Upper lobe of right lung (tissue), 1 donor: ENCODE measurements around the gene SLC24A2. TPM values are rescaled to one million over a fixed set of nuclear protein-coding genes. Genes with fewer than 3 reads are reported as not detected.
"Not testable (repeated sequence)": the region's sequence is repeated elsewhere in the genome, so short reads cannot be mapped to it uniquely, and the experiment has no call there.

Source experiments
- ATAC-seq: fragments of 200-7000 bp; cut with Tn5 transposase; one replicate; pipeline ENCODE4 v1.9.1; 2020; ENCODE audit warnings: mild to moderate bottlenecking, moderate library complexity
- DNase-seq: peaks from one replicate; pipeline ENCODE4 v3.0.0-alpha.2; 2020
- H3K27ac ChIP-seq: fragments of 200-600 bp; one replicate; pipeline ENCODE4 v1.8.0; 2022
- H3K27me3 ChIP-seq: fragments of 200-600 bp; one replicate; pipeline ENCODE4 v1.8.0; 2022; ENCODE audit warnings: mild to moderate bottlenecking
- H3K36me3 ChIP-seq: fragments of 200-600 bp; one replicate; pipeline ENCODE4 v1.8.0; 2022
- H3K4me1 ChIP-seq: fragments of 200-600 bp; one replicate; pipeline ENCODE4 v1.8.0; 2022
- H3K4me3 ChIP-seq: fragments of 200-600 bp; one replicate; pipeline ENCODE4 v1.8.0; 2022; ENCODE audit warnings: mild to moderate bottlenecking
- H3K9me3 ChIP-seq: fragments of 200-600 bp; one replicate; pipeline ENCODE4 v1.8.0; 2022
- CTCF ChIP-seq: fragments of 200-600 bp; IDR thresholded peaks from one replicate; pipeline ENCODE4 v1.8.0; 2022; ENCODE audit warnings: antibody characterized with exemption
- intact Hi-C: fragments of 100-400 bp; cut with DNase I; formaldehyde crosslinking; loops from one replicate; pipeline ENCODE4 v1.11.0; 2022
- long read RNA-seq: library from polyadenylated mRNA; unstranded; transcript quantifications from one replicate; pipeline ENCODE4 v2.0.0, GENCODE V29; 2021
- total RNA-seq: library from RNA; stranded (reverse); fragmentation: NEBNext Ultra II Directional; extraction: Animal tissue kit (Norgen Biotek cat#: 25700); gene quantifications from one replicate; pipeline ENCODE4 v1.2.1, GENCODE V29; 2021
- donor health status: DM: no; HTN: yes; CAD: no; lungs with severe emphysema.

SLC24A2 gene
- total RNA-seq = not detected
- long read RNA-seq = 0 reads

- no peak within 1 kb of the TSS for H3K4me3 ChIP-seq
- DNase-seq (no peak), ATAC-seq (peak; percentile 23)
- no peaks in the 10 kb centered on the region for H3K4me1 ChIP-seq
- no peak for TF ChIP-seq CTCF
- H3K9me3 ChIP-seq = no peaks in the 10 kb centered on the region
- H3K27me3 ChIP-seq = peaks cover 20% of the 10 kb centered on the region
- H3K27ac ChIP-seq = no peak within 1 kb of the TSS
- intact Hi-C loops = no loop called here
- H3K36me3 ChIP-seq = no peaks in the 10 kb centered on the region
These were observed at the start of gene SLC24A2 for GRCh38 chr9:19788614-19789271. SLC24A2 (minus strand) TSS chr9:19789037.

GRCh38 chr9:19833331-19833730, 44.5 kb upstream of the SLC24A2 start:
- H3K4me1 ChIP-seq, ATAC-seq, H3K36me3 ChIP-seq, H3K4me3 ChIP-seq, H3K27ac ChIP-seq, H3K27me3 ChIP-seq, DNase-seq, intact Hi-C loops, H3K9me3 ChIP-seq: not testable (repeated sequence)

GRCh38 chr9:19830796-19831195, 42.0 kb upstream of the SLC24A2 start:
- no peaks in the 10 kb centered on the region for H3K9me3 ChIP-seq
- intact Hi-C loops = no loop called here
- H3K4me1 ChIP-seq = no peaks in the 10 kb centered on the region
- no peak overlapping the region for H3K27ac ChIP-seq
- no peaks in the 10 kb centered on the region for H3K27me3 ChIP-seq
- no peak for DNase-seq
- TF ChIP-seq CTCF = no peak
- no peak for ATAC-seq
- H3K4me3 ChIP-seq = no peak overlapping the region
- no peaks in the 10 kb centered on the region for H3K36me3 ChIP-seq

- intact Hi-C loops = no loop called here
- TF ChIP-seq CTCF = no peak
- no peak for ATAC-seq
- H3K4me1 ChIP-seq = no peaks in the 10 kb centered on the region
- H3K36me3 ChIP-seq = no peaks in the 10 kb centered on the region
- DNase-seq = no peak
- no peak overlapping the region for H3K27ac ChIP-seq
- H3K27me3 ChIP-seq = no peaks in the 10 kb centered on the region
- no peak overlapping the region for H3K4me3 ChIP-seq
- no peaks in the 10 kb centered on the region for H3K9me3 ChIP-seq
These were observed 39.8 kb upstream of the SLC24A2 start for GRCh38 chr9:19828576-19829109.

- DNase-seq (no peak), ATAC-seq (no peak)
- Histone ChIP-seq H3K4me3 (no peak overlapping the region), H3K4me1 (no peaks in the 10 kb centered on the region), H3K9me3 (no peaks in the 10 kb centered on the region), H3K27ac (no peak overlapping the region), H3K36me3 (no peaks in the 10 kb centered on the region), H3K27me3 (no peaks in the 10 kb centered on the region)
- intact Hi-C loops = no loop called here
- no peak for TF ChIP-seq CTCF
These were observed 27.9 kb upstream of the SLC24A2 start for GRCh38 chr9:19816769-19817168.

- Histone ChIP-seq H3K36me3 (no peaks in the 10 kb centered on the region), H3K9me3 (no peaks in the 10 kb centered on the region), H3K4me1 (no peaks in the 10 kb centered on the region), H3K4me3 (no peak overlapping the region), H3K27me3 (no peaks in the 10 kb centered on the region), H3K27ac (no peak overlapping the region)
- intact Hi-C loops = no loop called here
- TF ChIP-seq CTCF = no peak
- no peak for DNase-seq
- no peak for ATAC-seq
These were observed 23.4 kb upstream of the SLC24A2 start for GRCh38 chr9:19812194-19812593.
